SU-DHL-6 (cell line): ENCODE measurements around the gene ST8SIA3.

Experiments
- H2AFZ ChIP-seq: fragments of 200-600 bp; sonication (generic); 2 replicates; pipeline ENCODE4 v1.6.1; 2014; ENCODE audit warnings: low read depth, mild to moderate bottlenecking, moderate library complexity, mixed read lengths, antibody characterized with exemption, low read length; ENCODE audit not compliant: severe bottlenecking
- H3F3A ChIP-seq: fragments of 200-600 bp; shearing (Covaris generic); 2 replicates; pipeline ENCODE4 v1.6.0; 2016; ENCODE audit warnings: antibody characterized with exemption, mild to moderate bottlenecking; ENCODE audit not compliant: insufficient read depth
- H3K27ac ChIP-seq: fragments of 200-600 bp; sonication (generic); 2 replicates; pipeline ENCODE4 v1.5.1; 2016; ENCODE audit warnings: low read depth, mild to moderate bottlenecking, low read length, moderate library complexity, mixed read lengths
- H3K27me3 ChIP-seq: fragments of 200-600 bp; sonication (generic), shearing (Covaris generic); 2 replicates; pipeline ENCODE4 v1.6.0; 2014; ENCODE audit warnings: mild to moderate bottlenecking, low read length
- H3K36me3 ChIP-seq: fragments of 200-600 bp; sonication (generic); 2 replicates; pipeline ENCODE4 v1.6.1; 2014; ENCODE audit warnings: mild to moderate bottlenecking, low read length, mixed read lengths
- H3K4me2 ChIP-seq: fragments of 300-600, 200-600 bp; shearing (Covaris generic), sonication (generic); 2 replicates; pipeline ENCODE4 v1.6.0; 2014; ENCODE audit warnings: low read length, low read depth, mild to moderate bottlenecking; ENCODE audit not compliant: poor library complexity, severe bottlenecking
- H3K4me3 ChIP-seq: fragments of 200-600 bp; sonication (generic); 2 replicates; pipeline ENCODE4 v1.5.1; 2014; ENCODE audit warnings: antibody characterized with exemption, low read length, mild to moderate bottlenecking, mixed read lengths; ENCODE audit not compliant: insufficient read depth, poor library complexity, severe bottlenecking
- H3K79me2 ChIP-seq: fragments of 200-600 bp; sonication (generic); 2 replicates; pipeline ENCODE4 v1.6.1; 2014; ENCODE audit warnings: mild to moderate bottlenecking, low read length, moderate library complexity; ENCODE audit not compliant: insufficient read depth
- H3K9ac ChIP-seq: fragments of 200-600 bp; sonication (generic); 2 replicates; pipeline ENCODE4 v1.7.0; 2014; ENCODE audit warnings: mild to moderate bottlenecking, low read length
- H3K9me2 ChIP-seq: fragments of 200-600 bp; sonication (generic); replicated peaks from 2 replicates; pipeline ENCODE4 v1.6.1; 2014; ENCODE audit warnings: low read length; ENCODE audit not compliant: insufficient read depth
- H3K9me3 ChIP-seq: fragments of 200-600 bp; sonication (generic); 2 replicates; pipeline ENCODE4 v1.6.1; 2014; ENCODE audit warnings: low read length, mixed read lengths; ENCODE audit not compliant: insufficient read depth
- H4K20me1 ChIP-seq: fragments of 200-600 bp; sonication (generic); 2 replicates; pipeline ENCODE4 v1.6.1; 2014; ENCODE audit warnings: low read depth, mild to moderate bottlenecking, antibody characterized with exemption, low read length, moderate library complexity, mixed read lengths
- EZH2phosphoT487 ChIP-seq: fragments of 200-600 bp; sonication (generic), shearing (Covaris generic); conservative IDR thresholded peaks from 2 replicates; pipeline ENCODE4 v1.6.1; 2018; ENCODE audit warnings: mild to moderate bottlenecking, antibody characterized with exemption, low read length, moderate library complexity, mixed read lengths
- TF ChIP-seq, protein P1 (sequence below): fragments of 200-600 bp; sonication (generic); IDR thresholded peaks from one replicate; pipeline ENCODE4 v1.5.1; 2017; ENCODE audit warnings: antibody characterized with exemption, mild to moderate bottlenecking, low read length, moderate library complexity; ENCODE audit not compliant: insufficient read depth, poor library complexity, severe bottlenecking

The ST8SIA3 gene

DNA sequence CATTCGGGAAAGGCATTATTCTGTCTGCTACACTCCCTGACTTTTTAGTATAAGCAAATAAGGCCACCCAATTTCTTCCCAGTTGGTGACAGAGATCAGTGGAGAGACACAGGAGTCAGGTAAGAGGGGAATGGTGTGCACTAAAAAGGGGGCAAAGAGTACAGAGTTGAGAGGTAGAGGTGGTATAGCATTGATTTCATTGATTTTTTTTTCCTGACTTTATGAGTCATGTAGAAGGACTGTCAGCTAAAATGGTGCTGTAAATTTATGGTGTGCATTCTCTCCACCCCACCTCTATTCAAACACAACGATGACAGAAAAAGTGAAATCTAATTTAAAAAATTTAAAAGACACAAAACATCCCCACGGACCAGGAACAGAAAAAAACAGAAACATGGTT lies 23.7 kb upstream of the ST8SIA3 start:
- H3K27ac ChIP-seq: no peak overlapping the region
- no peak overlapping the region for H2AFZ ChIP-seq
- no peaks in the 10 kb centered on the region for H3K36me3 ChIP-seq
- H4K20me1 ChIP-seq: no peaks in the 10 kb centered on the region
- TF ChIP-seq, protein P1, sequence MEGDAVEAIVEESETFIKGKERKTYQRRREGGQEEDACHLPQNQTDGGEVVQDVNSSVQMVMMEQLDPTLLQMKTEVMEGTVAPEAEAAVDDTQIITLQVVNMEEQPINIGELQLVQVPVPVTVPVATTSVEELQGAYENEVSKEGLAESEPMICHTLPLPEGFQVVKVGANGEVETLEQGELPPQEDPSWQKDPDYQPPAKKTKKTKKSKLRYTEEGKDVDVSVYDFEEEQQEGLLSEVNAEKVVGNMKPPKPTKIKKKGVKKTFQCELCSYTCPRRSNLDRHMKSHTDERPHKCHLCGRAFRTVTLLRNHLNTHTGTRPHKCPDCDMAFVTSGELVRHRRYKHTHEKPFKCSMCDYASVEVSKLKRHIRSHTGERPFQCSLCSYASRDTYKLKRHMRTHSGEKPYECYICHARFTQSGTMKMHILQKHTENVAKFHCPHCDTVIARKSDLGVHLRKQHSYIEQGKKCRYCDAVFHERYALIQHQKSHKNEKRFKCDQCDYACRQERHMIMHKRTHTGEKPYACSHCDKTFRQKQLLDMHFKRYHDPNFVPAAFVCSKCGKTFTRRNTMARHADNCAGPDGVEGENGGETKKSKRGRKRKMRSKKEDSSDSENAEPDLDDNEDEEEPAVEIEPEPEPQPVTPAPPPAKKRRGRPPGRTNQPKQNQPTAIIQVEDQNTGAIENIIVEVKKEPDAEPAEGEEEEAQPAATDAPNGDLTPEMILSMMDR: no peak
- TF ChIP-seq EZH2phosphoT487: no peak
- no peaks in the 10 kb centered on the region for H3K27me3 ChIP-seq
- H3F3A ChIP-seq: no peaks in the 10 kb centered on the region
- H3K9me3 ChIP-seq: no peaks in the 10 kb centered on the region
- no peaks in the 10 kb centered on the region for H3K79me2 ChIP-seq
- no peak overlapping the region for H3K4me3 ChIP-seq
- no peak overlapping the region for H3K4me2 ChIP-seq
- H3K9ac ChIP-seq: no peak overlapping the region
- H3K9me2 ChIP-seq: no peaks in the 10 kb centered on the region

DNA sequence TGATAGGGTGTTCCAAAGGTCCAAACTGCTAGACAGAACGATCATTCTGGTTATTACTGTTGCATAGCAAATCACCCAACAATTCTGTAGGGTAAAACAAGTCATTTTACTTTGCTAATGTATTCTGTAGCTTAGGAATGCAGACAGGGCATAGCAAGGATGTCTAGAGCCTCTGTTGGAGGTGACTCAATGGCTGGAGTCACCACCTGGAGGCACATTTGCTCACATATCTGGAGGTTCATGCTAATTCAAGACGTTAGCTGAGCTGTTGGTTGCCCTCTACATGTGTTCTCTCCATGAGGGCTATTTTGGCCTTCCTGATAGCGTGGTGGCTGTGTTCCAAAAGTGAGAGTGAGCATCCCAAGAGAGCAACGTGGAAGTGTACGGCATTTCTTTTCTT lies 22.5 kb upstream of the ST8SIA3 start:
- Histone ChIP-seq H3K9ac (no peak overlapping the region), H3K4me2 (no peak overlapping the region), H3K9me2 (no peaks in the 10 kb centered on the region), H3K4me3 (no peak overlapping the region), H3K9me3 (no peaks in the 10 kb centered on the region), H3F3A (no peaks in the 10 kb centered on the region), H2AFZ (no peak overlapping the region), H3K79me2 (no peaks in the 10 kb centered on the region), H3K27me3 (no peaks in the 10 kb centered on the region), H3K36me3 (no peaks in the 10 kb centered on the region), H3K27ac (no peak overlapping the region), H4K20me1 (no peaks in the 10 kb centered on the region)
- TF ChIP-seq EZH2phosphoT487: no peak
- TF ChIP-seq, protein P1: no peak

DNA sequence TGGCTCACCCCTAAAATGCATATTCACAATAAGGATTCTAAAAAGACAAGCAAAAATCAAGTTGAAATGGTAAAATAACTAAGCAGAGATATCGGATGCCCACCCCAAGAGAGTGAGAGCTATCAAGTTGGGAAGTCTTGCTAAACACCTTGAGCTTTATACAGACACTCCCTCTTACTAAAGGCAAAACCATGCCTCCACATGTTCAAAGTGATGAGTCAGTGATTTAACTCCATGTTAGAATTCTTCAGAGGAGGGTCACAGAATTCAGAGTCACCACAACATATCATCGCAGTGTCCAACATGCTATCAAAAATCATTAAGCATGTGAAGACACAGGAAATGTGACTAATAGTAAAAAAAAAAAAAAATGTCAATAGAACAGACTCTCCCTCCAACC lies 20.6 kb upstream of the ST8SIA3 start:
- TF ChIP-seq, protein P1: no peak
- no peak for TF ChIP-seq EZH2phosphoT487
- H3K36me3 ChIP-seq: no peaks in the 10 kb centered on the region
- H3K27ac ChIP-seq: no peak overlapping the region
- H3K9ac ChIP-seq: no peak overlapping the region
- no peaks in the 10 kb centered on the region for H3K9me3 ChIP-seq
- H3F3A ChIP-seq: no peaks in the 10 kb centered on the region
- no peak overlapping the region for H2AFZ ChIP-seq
- H3K27me3 ChIP-seq: no peaks in the 10 kb centered on the region
- H3K4me3 ChIP-seq: no peak overlapping the region
- H4K20me1 ChIP-seq: no peaks in the 10 kb centered on the region
- H3K79me2 ChIP-seq: no peaks in the 10 kb centered on the region
- H3K9me2 ChIP-seq: no peaks in the 10 kb centered on the region
- H3K4me2 ChIP-seq: no peak overlapping the region
